Transverse colon (tissue), 3 donors: ENCODE results near the gene OTUB2.

Experiments
- EP300 ChIP-seq: sonication (generic); formaldehyde crosslinking; IDR thresholded peaks from one replicate; pipeline ENCODE4 v1.6.1; 2017; ENCODE audit warnings: antibody characterized with exemption, low read depth
- TF ChIP-seq, protein P1 (sequence below), 5 experiments: fragments of 200-600 bp in 3 of 5; fragments of 450-650 bp in 2 of 5; sonication (generic) in 3 of 5; IDR thresholded peaks; 1 replicate in 2 of 5; 2 replicates in 3 of 5; pipeline ENCODE4 v1.5.1; 2016 to 2017; ENCODE audit warnings: antibody characterized with exemption in 5 of 5, inconsistent platforms in 3 of 5, mild to moderate bottlenecking in 2 of 5, moderate library complexity in 1 of 5

DNA sequence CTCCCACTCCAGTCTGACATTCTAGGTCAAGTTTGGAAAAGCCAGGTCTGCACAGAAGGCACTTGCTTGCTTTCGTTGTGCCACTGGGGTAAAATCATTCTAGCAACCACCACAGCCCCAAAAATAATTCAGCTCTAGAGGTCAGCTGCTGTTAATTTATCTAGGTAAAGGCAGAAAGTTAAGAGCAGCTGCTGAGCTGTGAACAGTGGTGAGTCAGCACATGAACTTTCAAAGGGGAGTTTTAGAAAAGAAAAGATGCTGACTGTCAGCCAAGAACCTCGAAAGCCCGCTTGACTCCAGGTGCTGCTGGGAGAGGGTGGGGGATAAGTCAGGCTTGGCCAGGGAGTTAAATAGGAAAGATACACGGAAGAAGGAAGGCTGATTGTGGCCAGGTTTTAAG is 16.4 kb upstream of the OTUB2 start:
- TF ChIP-seq, protein P1, sequence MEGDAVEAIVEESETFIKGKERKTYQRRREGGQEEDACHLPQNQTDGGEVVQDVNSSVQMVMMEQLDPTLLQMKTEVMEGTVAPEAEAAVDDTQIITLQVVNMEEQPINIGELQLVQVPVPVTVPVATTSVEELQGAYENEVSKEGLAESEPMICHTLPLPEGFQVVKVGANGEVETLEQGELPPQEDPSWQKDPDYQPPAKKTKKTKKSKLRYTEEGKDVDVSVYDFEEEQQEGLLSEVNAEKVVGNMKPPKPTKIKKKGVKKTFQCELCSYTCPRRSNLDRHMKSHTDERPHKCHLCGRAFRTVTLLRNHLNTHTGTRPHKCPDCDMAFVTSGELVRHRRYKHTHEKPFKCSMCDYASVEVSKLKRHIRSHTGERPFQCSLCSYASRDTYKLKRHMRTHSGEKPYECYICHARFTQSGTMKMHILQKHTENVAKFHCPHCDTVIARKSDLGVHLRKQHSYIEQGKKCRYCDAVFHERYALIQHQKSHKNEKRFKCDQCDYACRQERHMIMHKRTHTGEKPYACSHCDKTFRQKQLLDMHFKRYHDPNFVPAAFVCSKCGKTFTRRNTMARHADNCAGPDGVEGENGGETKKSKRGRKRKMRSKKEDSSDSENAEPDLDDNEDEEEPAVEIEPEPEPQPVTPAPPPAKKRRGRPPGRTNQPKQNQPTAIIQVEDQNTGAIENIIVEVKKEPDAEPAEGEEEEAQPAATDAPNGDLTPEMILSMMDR (IDR thresholded peaks at IDR 0.05): no peak
- TF ChIP-seq EP300: no peak
